T-helper 2 cell treated with Interferon-gamma antibody and Interleukin-4, amounts not matched to agents 5 μg/mL and 100 μg/mL, for 36 hours (primary cell): ENCODE measurements around the gene TRABD2B.

Experiments
- DNase-seq: peaks from one replicate; pipeline ENCODE4 v3.0.0; 2021; ENCODE audit warnings: low spot score
- H3K27ac Mint-ChIP-seq: one replicate; pipeline ENCODE4 v1.8.0; 2021; ENCODE audit warnings: mild to moderate bottlenecking, mixed read lengths
- H3K27me3 Mint-ChIP-seq: one replicate; pipeline ENCODE4 v1.8.0; 2021; ENCODE audit warnings: low read depth, mixed read lengths
- H3K36me3 Mint-ChIP-seq: one replicate; pipeline ENCODE4 v1.8.0; 2021; ENCODE audit warnings: low read depth, mixed read lengths
- H3K4me1 Mint-ChIP-seq: one replicate; pipeline ENCODE4 v1.8.0; 2021; ENCODE audit warnings: low read depth, mixed read lengths
- H3K4me3 Mint-ChIP-seq: one replicate; pipeline ENCODE4 v1.8.0; 2022; ENCODE audit warnings: mild to moderate bottlenecking, moderate library complexity, mixed read lengths
- H3K9me3 Mint-ChIP-seq: one replicate; pipeline ENCODE4 v1.8.0; 2021; ENCODE audit warnings: mixed read lengths

The TRABD2B gene

GRCh38 chr1:47901001-47901575 is 96.1 kb downstream of the TRABD2B start:
- Mint-ChIP-seq H3K36me3 (no peaks in the 10 kb centered on the region), H3K9me3 (no peaks in the 10 kb centered on the region), H3K27me3 (peaks cover 2% of the 10 kb centered on the region), H3K4me3 (no peak overlapping the region), H3K4me1 (no peaks in the 10 kb centered on the region), H3K27ac (no peak overlapping the region)
- no peak for DNase-seq

GRCh38 chr1:47898133-47898845 is 98.9 kb downstream of the TRABD2B start:
- H3K27me3 Mint-ChIP-seq, result no peaks in the 10 kb centered on the region
- DNase-seq, result no peak
- H3K4me1 Mint-ChIP-seq, result no peaks in the 10 kb centered on the region
- no peak overlapping the region for H3K27ac Mint-ChIP-seq
- no peak overlapping the region for H3K4me3 Mint-ChIP-seq
- no peaks in the 10 kb centered on the region for H3K9me3 Mint-ChIP-seq
- no peaks in the 10 kb centered on the region for H3K36me3 Mint-ChIP-seq

- Mint-ChIP-seq H3K4me1 (no peaks in the 10 kb centered on the region), H3K4me3 (no peak overlapping the region), H3K27ac (no peak overlapping the region), H3K27me3 (no peaks in the 10 kb centered on the region), H3K9me3 (no peaks in the 10 kb centered on the region), H3K36me3 (no peaks in the 10 kb centered on the region)
- DNase-seq, result no peak
Measured at GRCh38 chr1:47895279-47896125, 101.7 kb downstream of the TRABD2B start.

GRCh38 chr1:47894410-47895278 is 102.5 kb downstream of the TRABD2B start:
- Mint-ChIP-seq H3K4me3 (no peak overlapping the region), H3K4me1 (no peaks in the 10 kb centered on the region), H3K9me3 (no peaks in the 10 kb centered on the region), H3K27me3 (no peaks in the 10 kb centered on the region), H3K36me3 (no peaks in the 10 kb centered on the region), H3K27ac (no peak overlapping the region)
- no peak for DNase-seq

- no peaks in the 10 kb centered on the region for H3K36me3 Mint-ChIP-seq
- DNase-seq, result no peak
- H3K4me1 Mint-ChIP-seq, result no peaks in the 10 kb centered on the region
- no peak overlapping the region for H3K4me3 Mint-ChIP-seq
- no peak overlapping the region for H3K27ac Mint-ChIP-seq
- H3K27me3 Mint-ChIP-seq, result peaks cover 2% of the 10 kb centered on the region
- no peaks in the 10 kb centered on the region for H3K9me3 Mint-ChIP-seq
Measured at GRCh38 chr1:47893412-47893811, 103.8 kb downstream of the TRABD2B start.

GRCh38 chr1:47890779-47891178 is 106.4 kb downstream of the TRABD2B start:
- no peak overlapping the region for H3K4me3 Mint-ChIP-seq
- H3K4me1 Mint-ChIP-seq, result no peaks in the 10 kb centered on the region
- peaks cover 6% of the 10 kb centered on the region for H3K27me3 Mint-ChIP-seq
- H3K9me3 Mint-ChIP-seq, result no peaks in the 10 kb centered on the region
- no peaks in the 10 kb centered on the region for H3K36me3 Mint-ChIP-seq
- no peak overlapping the region for H3K27ac Mint-ChIP-seq
- no peak for DNase-seq

GRCh38 chr1:47888294-47888629 is 108.9 kb downstream of the TRABD2B start:
- Mint-ChIP-seq H3K9me3 (no peaks in the 10 kb centered on the region), H3K27ac (no peak overlapping the region), H3K4me3 (no peak overlapping the region), H3K36me3 (no peaks in the 10 kb centered on the region), H3K4me1 (no peaks in the 10 kb centered on the region), H3K27me3 (peaks cover 6% of the 10 kb centered on the region)
- no peak for DNase-seq

- Mint-ChIP-seq H3K4me1 (no peaks in the 10 kb centered on the region), H3K36me3 (no peaks in the 10 kb centered on the region), H3K27ac (no peak overlapping the region)
Measured at GRCh38 chr1:47887475-47888293, 109.5 kb downstream of the TRABD2B start.

GRCh38 chr1:47887060-47887459 is 110.1 kb downstream of the TRABD2B start:
- H3K27me3 Mint-ChIP-seq, result peaks cover 6% of the 10 kb centered on the region
- no peak overlapping the region for H3K27ac Mint-ChIP-seq
- no peaks in the 10 kb centered on the region for H3K36me3 Mint-ChIP-seq
- no peaks in the 10 kb centered on the region for H3K4me1 Mint-ChIP-seq
- H3K4me3 Mint-ChIP-seq, result no peak overlapping the region
- no peaks in the 10 kb centered on the region for H3K9me3 Mint-ChIP-seq
- DNase-seq, result no peak

More at GRCh38 chr1:47887475-47888293, 109.5 kb downstream of the TRABD2B start:
- no peaks in the 10 kb centered on the region for H3K9me3 Mint-ChIP-seq
- H3K27me3 Mint-ChIP-seq, result peaks cover 6% of the 10 kb centered on the region
- no peak overlapping the region for H3K4me3 Mint-ChIP-seq
- DNase-seq, result no peak

GRCh38 chr1:47886141-47886540 is 111.0 kb downstream of the TRABD2B start:
- Mint-ChIP-seq H3K9me3 (no peaks in the 10 kb centered on the region), H3K4me3 (no peak overlapping the region), H3K27me3 (peaks cover 6% of the 10 kb centered on the region), H3K4me1 (no peaks in the 10 kb centered on the region), H3K36me3 (no peaks in the 10 kb centered on the region), H3K27ac (no peak overlapping the region)
- DNase-seq, result no peak

GRCh38 chr1:47885062-47885830 is 111.9 kb downstream of the TRABD2B start:
- no peaks in the 10 kb centered on the region for H3K4me1 Mint-ChIP-seq
- no peak overlapping the region for H3K4me3 Mint-ChIP-seq

GRCh38 chr1:47883963-47884362 is 113.2 kb downstream of the TRABD2B start:
- Mint-ChIP-seq H3K36me3 (no peaks in the 10 kb centered on the region), H3K27ac (no peak overlapping the region), H3K9me3 (no peaks in the 10 kb centered on the region), H3K27me3 (peaks cover 6% of the 10 kb centered on the region), H3K4me3 (no peak overlapping the region), H3K4me1 (no peaks in the 10 kb centered on the region)
- no peak for DNase-seq

More at GRCh38 chr1:47885062-47885830, 111.9 kb downstream of the TRABD2B start:
- DNase-seq, result no peak
- Mint-ChIP-seq H3K27ac (no peak overlapping the region), H3K27me3 (peaks cover 6% of the 10 kb centered on the region), H3K9me3 (no peaks in the 10 kb centered on the region), H3K36me3 (no peaks in the 10 kb centered on the region)
